H1 (cell line): ENCODE results near the gene PHC2. TPM values are rescaled to one million over a fixed set of nuclear protein-coding genes. Genes with fewer than 3 reads are reported as not detected.

Experiments used
- BCL11A ChIP-seq, 2 experiments: IDR thresholded peaks; one replicate each; pipeline ENCODE4 v1.6.1; 2011; ENCODE audit warnings: low read depth in 2 of 2, low read length in 2 of 2, mild to moderate bottlenecking in 2 of 2
- CHD1 ChIP-seq: IDR thresholded peaks from 2 replicates; pipeline ENCODE4 v1.6.1; 2012; ENCODE audit warnings: low read depth, low read length, improper control_type of control experiment
- CTCF ChIP-seq, 3 experiments: IDR thresholded peaks; 1 replicate in 2 of 3; 2 replicates in 1 of 3; pipeline versions ENCODE4 v1.5.1 to v1.6.1; 2011; ENCODE audit warnings: low read length in 3 of 3, mild to moderate bottlenecking in 3 of 3, inconsistent platforms in 2 of 3, low read depth in 1 of 3, moderate library complexity in 1 of 3; ENCODE audit not compliant: insufficient read depth in 1 of 3; ENCODE audit errors: control extremely low read depth in 1 of 3
- GTF2F1 ChIP-seq: IDR thresholded peaks from 2 replicates; pipeline ENCODE4 v1.6.1; 2012; ENCODE audit warnings: low read depth, low read length, improper control_type of control experiment, borderline replicate concordance
- HDAC6 ChIP-seq: IDR thresholded peaks from one replicate; pipeline ENCODE4 v1.7.1; 2012; ENCODE audit warnings: low read depth, mild to moderate bottlenecking, inconsistent platforms, low read length, moderate library complexity
- SAP30 ChIP-seq: fragments of 300-600 bp; sonication (generic); IDR thresholded peaks from 2 replicates; pipeline ENCODE4 v1.7.1; 2012; ENCODE audit warnings: low read length, moderate library complexity, mild to moderate bottlenecking, inconsistent platforms; ENCODE audit not compliant: insufficient read depth, insufficient replicate concordance
- TCF12 ChIP-seq: IDR thresholded peaks from 2 replicates; pipeline ENCODE4 v1.6.1; 2011; ENCODE audit warnings: low read depth, mild to moderate bottlenecking, low read length
- YY1 ChIP-seq: IDR thresholded peaks from 2 replicates; pipeline ENCODE4 v1.6.1; 2011; ENCODE audit warnings: low read depth, mild to moderate bottlenecking, low read length
- polyA plus RNA-seq, 7 experiments: library from polyadenylated mRNA; depleted of rRNA in 3 of 7; stranded (reverse) in 5 of 7; unstranded in 2 of 7; fragments of >200 nt in 5 of 7; fragments of 200-250 nt in 2 of 7; gene quantifications; 1 replicate in 5 of 7; 2 replicates in 1 of 7; 4 replicates in 1 of 7; pipeline versions ENCODE4 v1.2.1 to v1.2.3, GENCODE V29; 2011 to 2013; ENCODE audit warnings: missing spikeins in 2 of 7, mixed read lengths in 2 of 7
- total RNA-seq: library from RNA; stranded (reverse); fragmentation: NEBNext Ultra II Directional; extraction: Animal tissue kit (Norgen Biotek cat#: 25700); gene quantifications from 2 replicates; pipeline ENCODE4 v1.2.1, GENCODE V29; 2021

Gene PHC2
- total and polyA plus RNA-seq, 2 of the 8 experiments (the other 6 are each of a cell fraction or from before 2014, with no cell fraction given): 5.6 to 14.2 TPM

- TF ChIP-seq GTF2F1 (no peak), HDAC6 (no peak), YY1 (no peak), CHD1 (no peak), BCL11A (IDR thresholded peaks at IDR 0.05; ENCODE audit: low read depth in 2 of 2, low read length in 2 of 2) (no peak), SAP30 (no peak), TCF12 (no peak), CTCF (IDR thresholded peaks at IDR 0.05; ENCODE audit: control extremely low read depth in 1 of 3, insufficient read depth in 1 of 3, low read depth in 1 of 3, low read length in 3 of 3) (no peak)
Observed at GRCh38 chr1:33294071-33295010, 136.6 kb downstream of the PHC2 start (continued).
